Activated naive CD4-positive, alpha-beta T cell treated with anti-CD3 and anti-CD28 coated beads, Interleukin-2, amount 50 U/mL, for 24 hours (primary cell): Measurements from ENCODE around the gene MRPL54.
A peak's percentile ranks its signal among the peaks of the same experiment; 100 is the strongest.

Source experiments
- H3K27ac Mint-ChIP-seq: one replicate; pipeline ENCODE4 v1.8.0; 2021; ENCODE audit warnings: mild to moderate bottlenecking, mixed read lengths
- H3K27me3 Mint-ChIP-seq: one replicate; pipeline ENCODE4 v1.8.0; 2021; ENCODE audit warnings: mixed read lengths
- H3K36me3 Mint-ChIP-seq: one replicate; pipeline ENCODE4 v1.8.0; 2021; ENCODE audit warnings: mixed read lengths
- H3K4me1 Mint-ChIP-seq: one replicate; pipeline ENCODE4 v1.8.0; 2021; ENCODE audit warnings: mixed read lengths
- H3K4me3 Mint-ChIP-seq: one replicate; pipeline ENCODE4 v1.8.0; 2021; ENCODE audit warnings: mild to moderate bottlenecking, mixed read lengths
- H3K9me3 Mint-ChIP-seq: one replicate; pipeline ENCODE4 v1.8.0; 2021; ENCODE audit warnings: mixed read lengths

MRPL54 gene

GRCh38 chr19:3773814-3774515 is 11.5 kb downstream of the MRPL54 start:
- Mint-ChIP-seq H3K4me3 (no peak overlapping the region), H3K27me3 (no peaks in the 10 kb centered on the region), H3K36me3 (peaks cover 3% of the 10 kb centered on the region), H3K27ac (no peak overlapping the region), H3K9me3 (no peaks in the 10 kb centered on the region), H3K4me1 (peaks cover 5% of the 10 kb centered on the region)

GRCh38 chr19:3774621-3775373 is 12.3 kb downstream of the MRPL54 start:
- H3K4me1 Mint-ChIP-seq = peaks cover 4% of the 10 kb centered on the region
- H3K27ac Mint-ChIP-seq = no peak overlapping the region
- H3K27me3 Mint-ChIP-seq = no peaks in the 10 kb centered on the region
- peaks cover 2% of the 10 kb centered on the region for H3K36me3 Mint-ChIP-seq
- H3K4me3 Mint-ChIP-seq = no peak overlapping the region
- H3K9me3 Mint-ChIP-seq = no peaks in the 10 kb centered on the region

GRCh38 chr19:3775374-3775711 is 12.9 kb downstream of the MRPL54 start:
- Mint-ChIP-seq H3K4me1 (peaks cover 4% of the 10 kb centered on the region), H3K4me3 (no peak overlapping the region), H3K9me3 (no peaks in the 10 kb centered on the region), H3K27me3 (no peaks in the 10 kb centered on the region), H3K36me3 (no peaks in the 10 kb centered on the region), H3K27ac (no peak overlapping the region)

- no peaks in the 10 kb centered on the region for H3K9me3 Mint-ChIP-seq
- no peak overlapping the region for H3K4me3 Mint-ChIP-seq
- peaks cover 4% of the 10 kb centered on the region for H3K4me1 Mint-ChIP-seq
- no peaks in the 10 kb centered on the region for H3K36me3 Mint-ChIP-seq
- H3K27ac Mint-ChIP-seq = no peak overlapping the region
- no peaks in the 10 kb centered on the region for H3K27me3 Mint-ChIP-seq
Observed at GRCh38 chr19:3775831-3776230, 13.3 kb downstream of the MRPL54 start.

- Mint-ChIP-seq H3K9me3 (no peaks in the 10 kb centered on the region), H3K4me1 (no peaks in the 10 kb centered on the region), H3K27ac (no peak overlapping the region), H3K4me3 (no peak overlapping the region), H3K27me3 (no peaks in the 10 kb centered on the region), H3K36me3 (peaks cover 2% of the 10 kb centered on the region)
Observed at GRCh38 chr19:3776479-3777040, 14.1 kb downstream of the MRPL54 start.

GRCh38 chr19:3778104-3778867 is 15.8 kb downstream of the MRPL54 start:
- H3K27ac Mint-ChIP-seq = no peak overlapping the region
- no peaks in the 10 kb centered on the region for H3K4me1 Mint-ChIP-seq
- no peak overlapping the region for H3K4me3 Mint-ChIP-seq
- peaks cover 10% of the 10 kb centered on the region for H3K36me3 Mint-ChIP-seq
- no peaks in the 10 kb centered on the region for H3K9me3 Mint-ChIP-seq
- H3K27me3 Mint-ChIP-seq = no peaks in the 10 kb centered on the region

GRCh38 chr19:3778899-3779723 is 16.6 kb downstream of the MRPL54 start:
- no peaks in the 10 kb centered on the region for H3K9me3 Mint-ChIP-seq
- no peak overlapping the region for H3K4me3 Mint-ChIP-seq
- peaks cover 12% of the 10 kb centered on the region for H3K36me3 Mint-ChIP-seq
- peaks cover 3% of the 10 kb centered on the region for H3K4me1 Mint-ChIP-seq
- no peak overlapping the region for H3K27ac Mint-ChIP-seq
- H3K27me3 Mint-ChIP-seq = no peaks in the 10 kb centered on the region

GRCh38 chr19:3780786-3781304 is 18.4 kb downstream of the MRPL54 start:
- Mint-ChIP-seq H3K9me3 (no peaks in the 10 kb centered on the region), H3K4me1 (peaks cover 7% of the 10 kb centered on the region), H3K27ac (no peak overlapping the region), H3K36me3 (peaks cover 12% of the 10 kb centered on the region), H3K27me3 (no peaks in the 10 kb centered on the region), H3K4me3 (no peak overlapping the region)

GRCh38 chr19:3781603-3782002 is 19.1 kb downstream of the MRPL54 start:
- no peak overlapping the region for H3K4me3 Mint-ChIP-seq
- H3K9me3 Mint-ChIP-seq = no peaks in the 10 kb centered on the region
- no peaks in the 10 kb centered on the region for H3K27me3 Mint-ChIP-seq
- H3K4me1 Mint-ChIP-seq = peaks cover 7% of the 10 kb centered on the region
- no peak overlapping the region for H3K27ac Mint-ChIP-seq
- peaks cover 12% of the 10 kb centered on the region for H3K36me3 Mint-ChIP-seq

GRCh38 chr19:3782330-3782729 is 19.8 kb downstream of the MRPL54 start:
- no peaks in the 10 kb centered on the region for H3K27me3 Mint-ChIP-seq
- no peaks in the 10 kb centered on the region for H3K9me3 Mint-ChIP-seq
- no peak overlapping the region for H3K4me3 Mint-ChIP-seq
- H3K36me3 Mint-ChIP-seq = peaks cover 12% of the 10 kb centered on the region
- no peak overlapping the region for H3K27ac Mint-ChIP-seq
- H3K4me1 Mint-ChIP-seq = peaks cover 7% of the 10 kb centered on the region

- Mint-ChIP-seq H3K4me1 (peaks cover 7% of the 10 kb centered on the region), H3K9me3 (no peaks in the 10 kb centered on the region), H3K36me3 (peaks cover 12% of the 10 kb centered on the region), H3K27ac (no peak overlapping the region), H3K27me3 (no peaks in the 10 kb centered on the region), H3K4me3 (no peak overlapping the region)
Observed at GRCh38 chr19:3782903-3783302, 20.4 kb downstream of the MRPL54 start.

GRCh38 chr19:3783660-3784584 is 21.4 kb downstream of the MRPL54 start:
- peaks cover 12% of the 10 kb centered on the region for H3K36me3 Mint-ChIP-seq
- H3K4me3 Mint-ChIP-seq = peak overlapping the region; percentile 83
- H3K27me3 Mint-ChIP-seq = no peaks in the 10 kb centered on the region
- no peaks in the 10 kb centered on the region for H3K9me3 Mint-ChIP-seq
- peaks cover 7% of the 10 kb centered on the region for H3K4me1 Mint-ChIP-seq
- no peak overlapping the region for H3K27ac Mint-ChIP-seq

GRCh38 chr19:3784607-3785450 is 22.3 kb downstream of the MRPL54 start:
- Mint-ChIP-seq H3K27ac (no peak overlapping the region), H3K36me3 (peaks cover 12% of the 10 kb centered on the region)

More at GRCh38 chr19:3784607-3785450, 22.3 kb downstream of the MRPL54 start:
- peaks cover 7% of the 10 kb centered on the region for H3K4me1 Mint-ChIP-seq
- H3K4me3 Mint-ChIP-seq = peak overlapping the region; percentile 83
- no peaks in the 10 kb centered on the region for H3K27me3 Mint-ChIP-seq
- H3K9me3 Mint-ChIP-seq = no peaks in the 10 kb centered on the region
